ENCODE data around the gene MGAT4C.

DNA sequence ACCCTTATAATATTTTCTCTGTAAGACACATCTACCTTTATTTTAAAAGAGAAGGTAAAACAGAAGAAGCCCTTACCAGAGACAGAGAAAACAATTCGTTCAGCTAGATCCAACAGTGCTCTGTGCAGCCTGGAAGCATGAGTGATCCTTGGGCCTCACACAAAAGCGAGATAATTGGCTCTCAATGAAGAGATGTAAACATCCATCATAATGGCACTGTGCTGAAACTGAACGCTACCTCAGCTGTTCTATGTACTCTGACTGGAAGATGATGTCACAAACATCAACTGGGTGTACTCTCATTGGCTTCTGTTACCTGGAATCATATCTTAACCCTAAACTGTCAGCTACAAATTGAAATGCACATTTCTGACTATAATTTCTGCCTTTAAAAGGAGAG lies at the start of gene MGAT4C:
- TF ChIP-seq POLR2A (IDR thresholded peaks at IDR 0.05; ENCODE audit: low read length) (no peak), GATA1 (IDR thresholded peaks at IDR 0.05; ENCODE audit: low read depth, low read length) (no peak)

All from erythroblast (primary cell).